Measurements from ENCODE around the gene STBD1. TPM values are rescaled to one million over a fixed set of nuclear protein-coding genes. Genes with fewer than 3 reads are reported as not detected.

STBD1 gene
- total RNA-seq, 1 experiment from 2014 or later = 4.9 TPM

DNA sequence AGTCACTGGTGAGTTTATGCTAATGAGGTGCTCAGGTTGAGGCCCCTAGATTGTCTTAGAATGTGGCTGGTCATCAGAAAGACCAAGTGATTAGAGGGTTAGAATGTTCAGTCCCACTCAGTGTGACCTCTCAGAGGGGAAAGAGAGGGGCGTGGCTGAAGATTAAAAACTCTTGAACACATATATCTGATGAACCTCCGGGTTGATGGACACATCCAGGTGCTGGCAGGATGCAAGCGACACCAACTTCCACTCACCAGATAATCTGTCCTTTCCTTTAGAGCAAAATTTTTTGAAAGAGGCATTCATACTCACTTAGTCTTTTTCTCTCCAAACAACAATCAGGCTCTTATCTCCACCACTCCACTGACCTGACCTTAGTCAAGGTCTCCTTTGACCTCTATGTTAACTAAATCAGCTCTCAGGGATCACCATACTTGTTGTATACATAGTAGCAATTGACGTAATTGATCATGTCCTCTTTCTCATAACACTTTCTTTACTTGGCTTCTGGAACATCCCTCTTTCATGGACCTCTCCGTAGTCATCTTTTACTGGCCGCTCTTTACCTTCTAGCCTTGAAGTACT lies 40.8 kb upstream of the STBD1 start:
- intact Hi-C loops (cut with micrococcal nuclease; ENCODE audit: unreplicated experiment) (no loop called here), in situ Hi-C loops (cut with HindIII; ENCODE audit: low pct_unique_long_range_greater_than_20kb, low sequenced_read_pairs) (no loop called here)
- Histone ChIP-seq H3K27me3 (ENCODE audit: control insufficient read depth, insufficient read depth, low read length) (no peaks in the 10 kb centered on the region; the same call in 1 of the 2 replicates), H3K36me3 (ENCODE audit: control insufficient read depth, insufficient read depth, low read length) (no peaks in the 10 kb centered on the region), H3K4me1 (ENCODE audit: control insufficient read depth, insufficient read depth, low read length) (no peaks in the 10 kb centered on the region), H3K27ac (ENCODE audit: low read length) (no peak overlapping the region), H3K9me3 (ENCODE audit: control insufficient read depth, insufficient read depth, low read depth, low read length) (no peaks in the 10 kb centered on the region), H3K4me3 (ENCODE audit: low read depth in 2 of 2, low read length in 2 of 2) (no peak overlapping the region)
- TF ChIP-seq TCF7L2 (IDR thresholded peaks at IDR 0.05; ENCODE audit: low read depth, low read length) = no peak
- no peak for TF ChIP-seq SIN3A (IDR thresholded peaks at IDR 0.05; ENCODE audit: borderline replicate concordance, insufficient read depth, low read depth, low read length)
- TF ChIP-seq, protein P1, sequence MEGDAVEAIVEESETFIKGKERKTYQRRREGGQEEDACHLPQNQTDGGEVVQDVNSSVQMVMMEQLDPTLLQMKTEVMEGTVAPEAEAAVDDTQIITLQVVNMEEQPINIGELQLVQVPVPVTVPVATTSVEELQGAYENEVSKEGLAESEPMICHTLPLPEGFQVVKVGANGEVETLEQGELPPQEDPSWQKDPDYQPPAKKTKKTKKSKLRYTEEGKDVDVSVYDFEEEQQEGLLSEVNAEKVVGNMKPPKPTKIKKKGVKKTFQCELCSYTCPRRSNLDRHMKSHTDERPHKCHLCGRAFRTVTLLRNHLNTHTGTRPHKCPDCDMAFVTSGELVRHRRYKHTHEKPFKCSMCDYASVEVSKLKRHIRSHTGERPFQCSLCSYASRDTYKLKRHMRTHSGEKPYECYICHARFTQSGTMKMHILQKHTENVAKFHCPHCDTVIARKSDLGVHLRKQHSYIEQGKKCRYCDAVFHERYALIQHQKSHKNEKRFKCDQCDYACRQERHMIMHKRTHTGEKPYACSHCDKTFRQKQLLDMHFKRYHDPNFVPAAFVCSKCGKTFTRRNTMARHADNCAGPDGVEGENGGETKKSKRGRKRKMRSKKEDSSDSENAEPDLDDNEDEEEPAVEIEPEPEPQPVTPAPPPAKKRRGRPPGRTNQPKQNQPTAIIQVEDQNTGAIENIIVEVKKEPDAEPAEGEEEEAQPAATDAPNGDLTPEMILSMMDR (IDR thresholded peaks at IDR 0.05) = no peak
- TF ChIP-seq POLR2AphosphoS5 (IDR thresholded peaks at IDR 0.05; ENCODE audit: low read depth, low read length) = no peak
- CTCF ChIA-PET = no interaction called here
- no TSS peak for BruUV-seq (replicated peaks)
- POLR2A ChIA-PET = no interaction called here
- DNase-seq (ENCODE audit: low read depth, low spot score) = no peak
- ATAC-seq = no peak

DNA sequence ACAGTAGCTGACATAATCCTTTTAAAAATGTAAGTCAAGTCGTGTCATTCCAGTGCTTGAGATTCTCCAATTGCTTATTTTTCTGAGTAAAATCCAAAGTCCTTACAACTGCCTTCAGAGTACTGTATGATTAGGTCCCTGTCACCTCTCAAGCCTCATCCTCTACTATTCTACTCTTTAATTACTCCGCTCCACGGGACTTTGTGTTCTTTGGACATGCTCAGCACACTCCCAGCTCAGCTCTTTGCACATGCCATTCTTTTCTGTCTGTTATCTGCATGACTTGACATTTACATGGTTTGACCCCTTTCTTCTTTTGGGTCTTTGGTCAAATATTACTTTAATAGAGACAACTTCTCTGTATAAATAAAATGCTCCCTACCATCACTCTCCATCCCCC lies 39.9 kb upstream of the STBD1 start:
- ChIA-PET POLR2A (no interaction called here), CTCF (no interaction called here)
- H3K4me1 ChIP-seq (ENCODE audit: control insufficient read depth, insufficient read depth, low read length) = no peaks in the 10 kb centered on the region
- H3K4me3 ChIP-seq (ENCODE audit: low read depth in 2 of 2, low read length in 2 of 2) = no peak overlapping the region
- BruUV-seq (replicated peaks) = no TSS peak
- no peaks in the 10 kb centered on the region for H3K36me3 ChIP-seq (ENCODE audit: control insufficient read depth, insufficient read depth, low read length)
- no peaks in the 10 kb centered on the region for H3K9me3 ChIP-seq (ENCODE audit: control insufficient read depth, insufficient read depth, low read depth, low read length)
- no peaks in the 10 kb centered on the region; the same call in 1 of the 2 replicates for H3K27me3 ChIP-seq (ENCODE audit: control insufficient read depth, insufficient read depth, low read length)
- H3K27ac ChIP-seq (ENCODE audit: low read length) = no peak overlapping the region
- DNase-seq (ENCODE audit: low read depth, low spot score) (no peak), ATAC-seq (no peak)
- TF ChIP-seq POLR2AphosphoS5 (IDR thresholded peaks at IDR 0.05; ENCODE audit: low read depth, low read length) = no peak
- TF ChIP-seq, protein P2, sequence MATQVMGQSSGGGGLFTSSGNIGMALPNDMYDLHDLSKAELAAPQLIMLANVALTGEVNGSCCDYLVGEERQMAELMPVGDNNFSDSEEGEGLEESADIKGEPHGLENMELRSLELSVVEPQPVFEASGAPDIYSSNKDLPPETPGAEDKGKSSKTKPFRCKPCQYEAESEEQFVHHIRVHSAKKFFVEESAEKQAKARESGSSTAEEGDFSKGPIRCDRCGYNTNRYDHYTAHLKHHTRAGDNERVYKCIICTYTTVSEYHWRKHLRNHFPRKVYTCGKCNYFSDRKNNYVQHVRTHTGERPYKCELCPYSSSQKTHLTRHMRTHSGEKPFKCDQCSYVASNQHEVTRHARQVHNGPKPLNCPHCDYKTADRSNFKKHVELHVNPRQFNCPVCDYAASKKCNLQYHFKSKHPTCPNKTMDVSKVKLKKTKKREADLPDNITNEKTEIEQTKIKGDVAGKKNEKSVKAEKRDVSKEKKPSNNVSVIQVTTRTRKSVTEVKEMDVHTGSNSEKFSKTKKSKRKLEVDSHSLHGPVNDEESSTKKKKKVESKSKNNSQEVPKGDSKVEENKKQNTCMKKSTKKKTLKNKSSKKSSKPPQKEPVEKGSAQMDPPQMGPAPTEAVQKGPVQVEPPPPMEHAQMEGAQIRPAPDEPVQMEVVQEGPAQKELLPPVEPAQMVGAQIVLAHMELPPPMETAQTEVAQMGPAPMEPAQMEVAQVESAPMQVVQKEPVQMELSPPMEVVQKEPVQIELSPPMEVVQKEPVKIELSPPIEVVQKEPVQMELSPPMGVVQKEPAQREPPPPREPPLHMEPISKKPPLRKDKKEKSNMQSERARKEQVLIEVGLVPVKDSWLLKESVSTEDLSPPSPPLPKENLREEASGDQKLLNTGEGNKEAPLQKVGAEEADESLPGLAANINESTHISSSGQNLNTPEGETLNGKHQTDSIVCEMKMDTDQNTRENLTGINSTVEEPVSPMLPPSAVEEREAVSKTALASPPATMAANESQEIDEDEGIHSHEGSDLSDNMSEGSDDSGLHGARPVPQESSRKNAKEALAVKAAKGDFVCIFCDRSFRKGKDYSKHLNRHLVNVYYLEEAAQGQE (IDR thresholded peaks at IDR 0.05; ENCODE audit: insufficient read depth in 1 of 2, low read depth in 2 of 2, low read length in 1 of 2) = no peak
- TF ChIP-seq, protein P1 (IDR thresholded peaks at IDR 0.05) = no peak
- no peak for TF ChIP-seq SIN3A (IDR thresholded peaks at IDR 0.05; ENCODE audit: borderline replicate concordance, insufficient read depth, low read depth, low read length)
- TF ChIP-seq TCF7L2 (IDR thresholded peaks at IDR 0.05; ENCODE audit: low read depth, low read length) = no peak
- in situ Hi-C loops (cut with HindIII; ENCODE audit: low pct_unique_long_range_greater_than_20kb, low sequenced_read_pairs) (no loop called here), intact Hi-C loops (cut with micrococcal nuclease; ENCODE audit: unreplicated experiment) (no loop called here)

All from Panc1 (cell line).